ENCODE measurements around the gene FAM222B.

DNA sequence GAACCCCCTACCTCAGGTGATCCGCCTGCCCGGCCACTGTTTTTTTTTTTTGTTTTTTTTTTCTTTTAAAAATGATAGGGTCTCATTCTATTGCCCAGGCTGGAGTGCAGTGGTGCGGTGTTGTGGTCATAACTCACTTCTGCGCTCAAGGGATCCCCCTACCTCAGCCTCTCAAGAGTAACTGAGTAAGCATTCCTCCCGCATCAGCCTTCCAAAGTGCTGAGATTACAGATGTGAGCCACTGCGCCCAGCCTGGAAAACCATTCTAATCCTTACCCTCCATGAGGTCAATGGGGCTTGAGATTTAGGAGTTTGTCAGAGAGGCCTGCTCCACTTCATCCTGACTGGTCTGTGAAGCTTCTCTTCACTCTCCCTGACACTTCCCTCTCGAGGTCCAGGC is 24.7 kb upstream of the FAM222B start:
- no peak for TF ChIP-seq EZH2phosphoT487 (IDR thresholded peaks at IDR 0.05)
- TF ChIP-seq, protein P1, sequence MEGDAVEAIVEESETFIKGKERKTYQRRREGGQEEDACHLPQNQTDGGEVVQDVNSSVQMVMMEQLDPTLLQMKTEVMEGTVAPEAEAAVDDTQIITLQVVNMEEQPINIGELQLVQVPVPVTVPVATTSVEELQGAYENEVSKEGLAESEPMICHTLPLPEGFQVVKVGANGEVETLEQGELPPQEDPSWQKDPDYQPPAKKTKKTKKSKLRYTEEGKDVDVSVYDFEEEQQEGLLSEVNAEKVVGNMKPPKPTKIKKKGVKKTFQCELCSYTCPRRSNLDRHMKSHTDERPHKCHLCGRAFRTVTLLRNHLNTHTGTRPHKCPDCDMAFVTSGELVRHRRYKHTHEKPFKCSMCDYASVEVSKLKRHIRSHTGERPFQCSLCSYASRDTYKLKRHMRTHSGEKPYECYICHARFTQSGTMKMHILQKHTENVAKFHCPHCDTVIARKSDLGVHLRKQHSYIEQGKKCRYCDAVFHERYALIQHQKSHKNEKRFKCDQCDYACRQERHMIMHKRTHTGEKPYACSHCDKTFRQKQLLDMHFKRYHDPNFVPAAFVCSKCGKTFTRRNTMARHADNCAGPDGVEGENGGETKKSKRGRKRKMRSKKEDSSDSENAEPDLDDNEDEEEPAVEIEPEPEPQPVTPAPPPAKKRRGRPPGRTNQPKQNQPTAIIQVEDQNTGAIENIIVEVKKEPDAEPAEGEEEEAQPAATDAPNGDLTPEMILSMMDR (IDR thresholded peaks at IDR 0.05): no peak
